ENCODE measurements around the gene MICU1.
"Not testable (repeated sequence)": the region's sequence is repeated elsewhere in the genome, so short reads cannot be mapped to it uniquely, and the experiment has no call there.

The MICU1 gene

GRCh38 chr10:72503694-72504438, 122.0 kb downstream of the MICU1 start:
- no peak for DNase-seq (ENCODE audit: low read depth)

DNA sequence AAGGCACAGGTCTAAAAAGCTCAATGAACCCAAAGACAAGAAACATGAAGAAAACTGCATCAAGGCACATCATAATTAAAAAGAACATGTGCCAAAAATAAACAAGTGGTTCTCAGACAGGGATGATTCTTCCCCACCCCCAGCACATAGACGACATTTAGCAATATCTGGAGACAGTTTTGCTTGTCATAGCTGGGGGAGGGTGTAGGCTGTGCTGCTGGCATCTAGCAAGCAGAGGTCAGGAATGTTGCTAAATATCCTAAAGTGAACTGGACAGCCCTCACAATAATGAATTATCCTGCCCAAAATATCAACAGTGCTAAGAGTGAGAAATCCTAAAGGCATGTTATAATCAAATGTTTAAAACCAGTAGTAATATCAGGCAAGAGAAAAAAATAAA, 122.6 kb downstream of the MICU1 start:
- DNase-seq (ENCODE audit: low read depth): no peak

DNA sequence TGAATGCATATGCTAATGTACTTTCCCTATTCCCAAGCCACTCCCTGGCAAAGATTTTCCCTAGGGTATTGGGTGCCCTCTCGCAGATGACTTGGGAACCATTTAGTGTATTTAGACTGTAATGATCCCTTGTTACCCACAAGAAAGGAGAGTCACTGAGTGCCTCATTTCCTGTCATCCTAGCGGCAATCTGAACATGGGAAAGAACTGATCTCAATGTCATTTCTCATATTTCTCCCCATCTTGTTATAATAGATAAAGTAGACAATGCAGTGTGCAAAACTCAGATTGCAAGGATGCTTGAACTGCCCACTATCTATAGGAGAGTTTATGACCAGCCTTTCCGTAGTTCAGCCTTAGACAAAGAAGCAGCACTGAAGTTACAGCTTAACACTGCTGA, 123.3 kb downstream of the MICU1 start:
- DNase-seq (ENCODE audit: low read depth): no peak

GRCh38 chr10:72499701-72500100, 126.2 kb downstream of the MICU1 start:
- DNase-seq (ENCODE audit: low read depth): no peak

GRCh38 chr10:72490951-72491350, 134.9 kb downstream of the MICU1 start:
- DNase-seq (ENCODE audit: low read depth): no peak

DNA sequence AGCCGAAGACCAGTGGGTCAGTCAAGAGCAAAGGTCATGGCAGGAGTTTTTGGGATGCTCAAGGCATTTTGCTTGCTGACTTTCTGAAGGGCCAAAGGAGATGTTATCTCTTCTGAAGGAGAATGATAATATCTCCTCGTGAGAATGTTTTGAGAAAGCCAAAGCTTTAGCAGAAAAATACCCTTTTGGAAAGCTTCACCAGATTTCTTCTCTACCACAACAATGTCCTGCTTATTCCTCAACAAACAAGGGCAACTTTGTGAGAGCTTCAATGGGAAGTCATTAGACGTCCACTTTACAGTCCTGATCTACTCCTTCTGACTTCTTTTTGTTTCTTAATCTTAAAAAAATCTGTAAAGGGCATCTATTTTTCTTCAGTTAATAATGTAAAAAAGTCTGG, 138.4 kb downstream of the MICU1 start:
- no peak for DNase-seq (ENCODE audit: low read depth)

GRCh38 chr10:72487116-72487515, 138.8 kb downstream of the MICU1 start:
- DNase-seq (ENCODE audit: low read depth): no peak

- no peak for DNase-seq (ENCODE audit: low read depth)
Measured at GRCh38 chr10:72485701-72486100, 140.2 kb downstream of the MICU1 start.

- no peak for DNase-seq (ENCODE audit: low read depth)
Measured at GRCh38 chr10:72484521-72484920, 141.4 kb downstream of the MICU1 start.

- no peak for DNase-seq (ENCODE audit: low read depth)
Measured at GRCh38 chr10:72483471-72483870, 142.4 kb downstream of the MICU1 start.

GRCh38 chr10:72480861-72481260, 145.0 kb downstream of the MICU1 start:
- DNase-seq (ENCODE audit: low read depth): no peak

DNA sequence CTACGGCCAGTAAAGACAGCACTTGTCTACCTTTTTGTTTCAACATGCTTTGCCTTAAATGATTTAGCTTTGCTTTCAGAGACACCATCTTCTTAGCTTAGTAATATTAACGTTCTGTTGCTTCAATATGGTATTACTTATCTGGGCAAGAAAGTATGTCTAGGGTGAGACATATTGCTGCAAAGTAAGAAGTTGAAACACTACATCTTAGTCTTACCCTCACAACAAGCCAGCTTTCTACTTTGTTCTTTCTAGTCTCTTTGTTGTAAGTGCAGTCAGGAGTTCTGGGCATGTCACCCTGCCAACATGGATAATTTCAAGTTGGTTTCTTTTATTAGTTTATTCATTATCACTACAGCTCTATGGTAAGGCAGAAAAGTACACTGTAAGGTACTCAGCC, 148.4 kb downstream of the MICU1 start:
- DNase-seq (ENCODE audit: low read depth): no peak

DNA sequence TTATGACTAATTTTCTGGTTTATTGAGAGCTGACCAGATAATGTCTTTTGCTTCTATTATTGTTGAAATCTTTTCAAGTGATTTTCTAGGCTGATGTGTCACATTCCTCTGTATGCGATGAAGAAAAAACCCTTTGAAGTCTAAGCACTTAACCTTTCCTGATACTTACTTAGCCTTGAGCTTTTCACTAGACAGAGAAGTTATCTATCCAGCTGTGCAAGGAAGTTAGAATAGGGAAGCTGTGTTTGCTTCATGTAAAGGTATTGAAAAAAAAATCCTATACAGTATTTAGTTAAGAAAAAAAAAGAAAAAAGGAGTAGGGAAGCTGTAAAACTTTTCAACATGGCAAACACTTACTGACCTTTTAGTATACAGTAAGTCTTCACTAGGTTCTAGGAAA, 153.6 kb downstream of the MICU1 start:
- DNase-seq (ENCODE audit: low read depth): no peak

DNA sequence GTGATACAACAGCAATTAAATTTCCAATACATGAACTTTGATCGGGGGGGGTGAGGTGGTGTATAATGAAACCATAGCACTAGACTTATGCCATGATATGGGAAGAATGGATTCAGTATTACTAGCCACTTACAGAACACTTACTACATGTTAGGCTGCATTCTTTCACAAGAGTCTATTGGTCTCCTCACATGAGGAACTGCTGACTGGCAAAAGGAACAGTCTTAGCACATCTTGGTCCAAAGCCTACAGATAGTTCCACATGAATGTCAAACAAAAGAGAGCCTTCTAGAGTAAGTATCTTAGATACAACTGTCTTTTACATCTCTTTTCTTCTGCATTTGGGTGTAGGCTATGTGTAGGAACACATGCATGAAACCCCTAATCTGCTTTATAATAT, 155.2 kb downstream of the MICU1 start:
- no peak for DNase-seq (ENCODE audit: low read depth)

DNA sequence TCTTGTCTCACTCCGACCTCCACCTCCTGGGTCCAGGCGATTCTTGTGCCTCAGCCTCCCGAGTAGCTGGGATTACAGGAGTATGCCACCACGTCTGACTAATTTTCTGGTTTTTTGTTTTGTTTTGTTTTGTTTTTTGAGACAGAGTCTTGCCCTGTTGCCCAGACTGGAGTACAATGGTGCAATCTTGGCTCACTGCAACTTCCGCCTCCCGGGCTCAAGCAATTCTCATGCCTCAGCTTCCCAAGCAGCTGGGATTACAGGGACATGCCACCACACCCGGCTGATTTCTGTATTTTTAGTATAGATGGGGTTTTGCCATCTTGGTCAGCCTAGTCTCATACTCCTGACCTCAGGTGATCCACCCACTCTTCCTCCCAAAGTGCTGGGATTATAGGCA, 158.8 kb downstream of the MICU1 start:
- not testable (repeated sequence) for DNase-seq (ENCODE audit: low read depth)

DNA sequence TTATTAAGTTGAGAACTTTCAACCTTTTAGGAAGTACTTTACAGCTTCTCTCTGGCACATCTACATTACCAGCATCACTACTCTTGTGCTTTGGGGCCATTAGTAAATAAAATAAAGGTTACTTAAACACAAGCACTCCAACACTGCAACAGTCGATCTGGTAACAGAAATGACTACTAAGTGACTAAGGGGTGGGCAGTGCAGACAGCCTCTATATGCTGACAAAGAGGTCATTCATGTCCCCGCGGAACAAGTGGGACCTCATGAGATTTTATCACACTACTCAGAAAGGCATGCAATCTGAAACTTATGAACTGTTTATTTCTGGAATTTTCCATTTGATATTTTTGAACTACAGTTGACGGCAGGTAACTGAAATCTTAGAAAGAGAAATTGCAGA, 159.9 kb downstream of the MICU1 start:
- no peak for DNase-seq (ENCODE audit: low read depth)

- DNase-seq (ENCODE audit: low read depth): no peak
Measured at GRCh38 chr10:72464438-72464837, 161.4 kb downstream of the MICU1 start.

- DNase-seq (ENCODE audit: low read depth): no peak
Measured at GRCh38 chr10:72462261-72462660, 163.6 kb downstream of the MICU1 start.

DNA sequence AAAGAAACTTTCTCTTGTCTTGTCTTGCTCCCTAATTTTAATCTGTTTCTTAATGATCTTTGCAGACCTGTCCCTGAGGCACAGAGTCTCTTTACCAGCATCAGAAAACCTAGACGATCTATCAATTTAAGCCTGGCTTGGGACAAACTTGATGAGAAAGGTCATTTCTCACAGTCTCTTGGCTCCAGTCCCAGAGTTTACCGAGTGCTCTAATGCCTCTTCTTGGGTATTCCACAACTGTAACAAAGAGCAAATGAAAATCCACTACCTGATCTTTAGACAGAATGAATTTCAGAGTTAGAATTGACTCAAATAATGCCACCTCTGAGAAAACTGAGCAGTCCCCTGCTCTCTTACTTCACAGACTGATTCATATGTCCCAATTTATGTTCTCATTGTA, 164.8 kb downstream of the MICU1 start:
- DNase-seq (ENCODE audit: low read depth): no peak

DNA sequence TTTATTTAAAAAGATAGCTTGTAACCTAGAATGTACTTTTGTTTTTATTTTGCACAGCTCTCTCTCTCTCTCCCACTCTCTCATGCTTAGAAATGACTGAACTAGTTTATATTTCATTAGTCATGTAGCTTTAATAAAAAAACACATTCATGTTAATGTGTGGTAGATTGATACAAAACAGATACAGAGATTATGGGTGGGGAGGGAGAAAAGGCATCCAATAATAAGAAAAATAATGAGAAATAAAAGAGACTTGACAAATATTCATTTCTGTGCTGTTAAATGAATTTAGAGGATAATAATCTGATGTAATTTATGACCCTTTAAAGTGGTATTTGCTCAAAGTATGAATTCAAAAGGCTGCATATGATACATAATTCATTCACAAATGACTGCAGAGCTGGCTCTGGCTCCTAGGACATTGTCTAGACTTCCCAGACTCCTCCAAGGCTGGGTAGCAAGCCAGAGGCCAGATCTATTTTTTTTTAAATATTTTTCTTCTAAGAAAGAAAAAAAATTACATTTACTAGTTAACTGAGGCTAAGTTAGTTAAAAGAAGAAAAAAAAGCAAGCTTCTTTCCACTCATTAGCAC, 165.5 kb downstream of the MICU1 start:
- DNase-seq (ENCODE audit: low read depth): no peak

DNA sequence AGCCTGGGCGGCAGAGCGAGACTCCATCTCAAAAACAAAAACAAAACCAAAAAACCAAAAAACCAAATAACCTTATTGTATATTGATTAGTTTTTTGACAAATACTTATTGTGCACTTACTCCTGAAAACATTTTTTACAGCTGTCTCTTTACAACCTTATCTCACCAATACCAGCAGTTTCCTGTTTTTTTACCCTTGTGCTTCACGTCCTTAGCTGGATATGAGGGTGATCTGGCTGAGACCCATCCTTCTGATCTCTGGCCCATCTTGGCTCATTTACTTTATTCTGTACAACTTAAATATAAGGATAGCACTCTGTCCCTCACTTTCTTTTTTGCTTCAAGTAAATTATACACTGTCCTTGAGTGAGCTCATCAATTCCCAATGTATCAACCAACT, 166.6 kb downstream of the MICU1 start:
- no peak for DNase-seq (ENCODE audit: low read depth)

DNA sequence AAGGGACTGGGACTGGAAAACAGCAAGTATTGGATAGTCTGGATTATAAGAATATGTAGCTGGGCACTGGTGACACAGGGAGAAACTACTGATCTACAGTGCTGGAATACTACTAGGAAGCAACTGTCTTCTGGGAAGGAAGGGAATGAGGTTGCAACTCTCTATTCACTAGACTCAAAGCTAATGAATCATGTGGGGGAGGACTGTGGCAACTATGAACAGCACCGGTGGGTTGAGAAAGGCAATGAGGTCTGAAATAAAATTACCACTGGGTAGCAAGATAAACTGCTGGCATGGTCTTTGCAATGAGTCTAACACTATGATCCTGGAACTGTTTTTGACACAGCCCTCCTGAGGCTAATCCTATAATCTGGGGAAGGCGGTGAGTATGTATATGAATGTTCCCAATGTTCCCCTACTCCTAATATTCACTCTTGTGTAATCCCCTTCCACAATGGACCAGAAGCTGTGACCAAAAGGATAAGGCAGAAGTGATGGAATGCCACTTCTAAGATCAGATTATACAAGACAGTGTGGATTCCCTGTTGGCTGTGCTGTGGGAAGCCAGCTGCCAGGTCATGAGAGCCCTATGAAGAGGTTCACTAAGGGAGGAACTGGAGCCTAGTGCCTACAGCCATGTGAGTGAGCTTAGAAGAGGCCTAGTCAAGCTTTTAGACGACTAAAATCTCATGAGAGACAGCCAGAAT, 169.8 kb downstream of the MICU1 start:
- no peak for DNase-seq (ENCODE audit: low read depth)

- no peak for DNase-seq (ENCODE audit: low read depth)
Measured at GRCh38 chr10:72449941-72450441, 175.9 kb downstream of the MICU1 start.

All from activated T-cell treated with anti-CD3 and anti-CD28 coated beads for 24 hours (primary cell).